ENCODE data around the gene SPAG16. TPM values are rescaled to one million over a fixed set of nuclear protein-coding genes. Genes with fewer than 3 reads are reported as not detected.

SPAG16 gene
- total and polyA plus RNA-seq, 2 donors from 2014 or later: 35.9 to 38.5 TPM

GRCh38 chr2:213411582-213412289 is 127.5 kb downstream of the SPAG16 start:
- Histone ChIP-seq H3K9me3 (ENCODE audit: control insufficient read depth in 2 of 3, insufficient read depth in 1 of 3, low read length in 3 of 3) (no peaks in the 10 kb centered on the region), H3K4me3 (ENCODE audit: low read length in 3 of 3) (no peak overlapping the region), H3K9ac (ENCODE audit: low read length in 3 of 3) (no peak overlapping the region), H3K4me1 (ENCODE audit: control insufficient read depth in 2 of 3, insufficient read depth in 2 of 3, low read depth in 1 of 3, low read length in 3 of 3) (no peaks in the 10 kb centered on the region), H3K36me3 (ENCODE audit: control insufficient read depth in 2 of 3, insufficient read depth in 3 of 3, low read length in 3 of 3) (no peaks in the 10 kb centered on the region), H3K27me3 (ENCODE audit: control insufficient read depth, insufficient read depth, low read length) (no peaks in the 10 kb centered on the region), H3K27ac (ENCODE audit: low read depth in 2 of 2, low read length in 2 of 2) (no peak overlapping the region)
- intact Hi-C loops (cut with DNase I): no loop called here
- TF ChIP-seq, protein P1, sequence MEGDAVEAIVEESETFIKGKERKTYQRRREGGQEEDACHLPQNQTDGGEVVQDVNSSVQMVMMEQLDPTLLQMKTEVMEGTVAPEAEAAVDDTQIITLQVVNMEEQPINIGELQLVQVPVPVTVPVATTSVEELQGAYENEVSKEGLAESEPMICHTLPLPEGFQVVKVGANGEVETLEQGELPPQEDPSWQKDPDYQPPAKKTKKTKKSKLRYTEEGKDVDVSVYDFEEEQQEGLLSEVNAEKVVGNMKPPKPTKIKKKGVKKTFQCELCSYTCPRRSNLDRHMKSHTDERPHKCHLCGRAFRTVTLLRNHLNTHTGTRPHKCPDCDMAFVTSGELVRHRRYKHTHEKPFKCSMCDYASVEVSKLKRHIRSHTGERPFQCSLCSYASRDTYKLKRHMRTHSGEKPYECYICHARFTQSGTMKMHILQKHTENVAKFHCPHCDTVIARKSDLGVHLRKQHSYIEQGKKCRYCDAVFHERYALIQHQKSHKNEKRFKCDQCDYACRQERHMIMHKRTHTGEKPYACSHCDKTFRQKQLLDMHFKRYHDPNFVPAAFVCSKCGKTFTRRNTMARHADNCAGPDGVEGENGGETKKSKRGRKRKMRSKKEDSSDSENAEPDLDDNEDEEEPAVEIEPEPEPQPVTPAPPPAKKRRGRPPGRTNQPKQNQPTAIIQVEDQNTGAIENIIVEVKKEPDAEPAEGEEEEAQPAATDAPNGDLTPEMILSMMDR (IDR thresholded peaks at IDR 0.05; ENCODE audit: borderline replicate concordance, extremely low read depth, insufficient read depth): no peak
- no peak for DNase-seq
- no peak for FAIRE-seq

DNA sequence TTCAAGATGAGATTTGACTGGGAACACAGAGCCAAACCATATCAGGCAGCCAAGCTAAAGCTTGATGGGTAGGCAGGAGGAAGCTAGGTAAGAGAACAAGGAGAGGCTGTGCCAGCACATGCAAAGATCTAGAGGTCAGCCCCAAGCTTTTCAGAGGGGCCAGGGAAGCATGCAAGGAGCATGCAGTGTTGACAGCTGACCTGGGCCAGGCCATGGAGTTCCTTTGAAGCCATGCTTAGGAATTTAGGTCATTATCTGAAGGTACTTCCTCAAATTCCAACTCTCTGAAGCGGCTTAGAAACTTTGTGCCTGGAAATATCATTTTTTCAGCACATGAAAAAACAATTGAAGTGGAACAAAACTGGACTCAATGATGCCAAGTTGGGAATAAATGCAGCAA is 130.8 kb downstream of the SPAG16 start:
- DNase-seq (no peak), FAIRE-seq (no peak)
- Histone ChIP-seq H3K4me3 (ENCODE audit: low read length in 3 of 3) (no peak overlapping the region), H3K9ac (ENCODE audit: low read length in 3 of 3) (no peak overlapping the region), H3K36me3 (ENCODE audit: control insufficient read depth in 2 of 3, insufficient read depth in 3 of 3, low read length in 3 of 3) (no peaks in the 10 kb centered on the region), H3K27me3 (ENCODE audit: control insufficient read depth, insufficient read depth, low read length) (no peaks in the 10 kb centered on the region), H3K9me3 (ENCODE audit: control insufficient read depth in 2 of 3, insufficient read depth in 1 of 3, low read length in 3 of 3) (no peaks in the 10 kb centered on the region), H3K27ac (ENCODE audit: low read depth in 2 of 2, low read length in 2 of 2) (no peak overlapping the region), H3K4me1 (ENCODE audit: control insufficient read depth in 2 of 3, insufficient read depth in 2 of 3, low read depth in 1 of 3, low read length in 3 of 3) (no peaks in the 10 kb centered on the region)
- TF ChIP-seq, protein P1 (IDR thresholded peaks at IDR 0.05; ENCODE audit: borderline replicate concordance, extremely low read depth, insufficient read depth): no peak
- intact Hi-C loops (cut with DNase I): no loop called here

GRCh38 chr2:213416832-213417231 is 132.6 kb downstream of the SPAG16 start:
- H3K27ac ChIP-seq (ENCODE audit: low read depth in 2 of 2, low read length in 2 of 2): no peak overlapping the region
- no peaks in the 10 kb centered on the region for H3K9me3 ChIP-seq (ENCODE audit: control insufficient read depth in 2 of 3, insufficient read depth in 1 of 3, low read length in 3 of 3)
- no peaks in the 10 kb centered on the region for H3K4me1 ChIP-seq (ENCODE audit: control insufficient read depth in 2 of 3, insufficient read depth in 2 of 3, low read depth in 1 of 3, low read length in 3 of 3)
- intact Hi-C loops (cut with DNase I): no loop called here
- no peak for DNase-seq
- H3K36me3 ChIP-seq (ENCODE audit: control insufficient read depth in 2 of 3, insufficient read depth in 3 of 3, low read length in 3 of 3): no peaks in the 10 kb centered on the region
- TF ChIP-seq, protein P1 (IDR thresholded peaks at IDR 0.05; ENCODE audit: borderline replicate concordance, extremely low read depth, insufficient read depth): no peak
- no peaks in the 10 kb centered on the region for H3K27me3 ChIP-seq (ENCODE audit: control insufficient read depth, insufficient read depth, low read length)
- no peak overlapping the region for H3K4me3 ChIP-seq (ENCODE audit: low read length in 3 of 3)
- no peak overlapping the region for H3K9ac ChIP-seq (ENCODE audit: low read length in 3 of 3)
- FAIRE-seq: no peak

GRCh38 chr2:213419980-213420379 is 135.7 kb downstream of the SPAG16 start:
- no peaks in the 10 kb centered on the region for H3K36me3 ChIP-seq (ENCODE audit: control insufficient read depth in 2 of 3, insufficient read depth in 3 of 3, low read length in 3 of 3)
- TF ChIP-seq, protein P1 (IDR thresholded peaks at IDR 0.05; ENCODE audit: borderline replicate concordance, extremely low read depth, insufficient read depth): no peak
- no peaks in the 10 kb centered on the region for H3K27me3 ChIP-seq (ENCODE audit: control insufficient read depth, insufficient read depth, low read length)
- no peak overlapping the region for H3K27ac ChIP-seq (ENCODE audit: low read depth in 2 of 2, low read length in 2 of 2)
- intact Hi-C loops (cut with DNase I): no loop called here
- no peak for DNase-seq
- H3K4me3 ChIP-seq (ENCODE audit: low read length in 3 of 3): no peak overlapping the region
- H3K9me3 ChIP-seq (ENCODE audit: control insufficient read depth in 2 of 3, insufficient read depth in 1 of 3, low read length in 3 of 3): no peaks in the 10 kb centered on the region
- H3K9ac ChIP-seq (ENCODE audit: low read length in 3 of 3): no peak overlapping the region
- FAIRE-seq: no peak
- H3K4me1 ChIP-seq (ENCODE audit: control insufficient read depth in 2 of 3, insufficient read depth in 2 of 3, low read depth in 1 of 3, low read length in 3 of 3): no peaks in the 10 kb centered on the region

Data from kidney (tissue), 14 donors.